Skin of body (tissue), 2 donors: ENCODE measurements around the gene MED10. TPM values are rescaled to one million over a fixed set of nuclear protein-coding genes. Genes with fewer than 3 reads are reported as not detected.
"Not testable (repeated sequence)": the region's sequence is repeated elsewhere in the genome, so short reads cannot be mapped to it uniquely, and the experiment has no call there.

Source experiments
- DNase-seq: peaks from one replicate; lab custom pipeline; 2025; lab: John Stamatoyannopoulos, UW
- total RNA-seq: library from RNA; depleted of rRNA; stranded (reverse); fragments of >200 nt; gene quantifications from one replicate; pipeline ENCODE4 v1.2.3, GENCODE V29; 2014

The MED10 gene
- total RNA-seq, 1 donor from 2014 or later, result 15.2 TPM

GRCh38 chr5:6373081-6373846 is 5.1 kb downstream of the MED10 start:
- DNase-seq, result no peak

GRCh38 chr5:6372251-6373080 is 5.9 kb downstream of the MED10 start:
- DNase-seq, result no peak

GRCh38 chr5:6371079-6371810 is 7.1 kb downstream of the MED10 start:
- DNase-seq, result no peak

- DNase-seq, result no peak
These were observed 7.8 kb downstream of the MED10 start for GRCh38 chr5:6370580-6370979.

- no peak for DNase-seq
These were observed 12.3 kb downstream of the MED10 start for GRCh38 chr5:6365977-6366590.

- no peak for DNase-seq
These were observed 13.0 kb downstream of the MED10 start for GRCh38 chr5:6365142-6365976.

- not testable (repeated sequence) for DNase-seq
These were observed 14.8 kb downstream of the MED10 start for GRCh38 chr5:6363454-6364011.

- no peak for DNase-seq
These were observed 15.5 kb downstream of the MED10 start for GRCh38 chr5:6362846-6363245.

- no peak for DNase-seq
These were observed 17.2 kb downstream of the MED10 start for GRCh38 chr5:6361101-6361500.

GRCh38 chr5:6360323-6361072 is 17.8 kb downstream of the MED10 start:
- no peak for DNase-seq

GRCh38 chr5:6359555-6360322 is 18.6 kb downstream of the MED10 start:
- no peak for DNase-seq

- DNase-seq, result no peak
These were observed 19.9 kb downstream of the MED10 start for GRCh38 chr5:6358434-6358820.

GRCh38 chr5:6357817-6358433 is 20.4 kb downstream of the MED10 start:
- not testable (repeated sequence) for DNase-seq

GRCh38 chr5:6356578-6357164 is 21.7 kb downstream of the MED10 start:
- no peak for DNase-seq

GRCh38 chr5:6355294-6355693 is 23.1 kb downstream of the MED10 start:
- no peak for DNase-seq

GRCh38 chr5:6354848-6355247 is 23.5 kb downstream of the MED10 start:
- DNase-seq, result no peak

- DNase-seq, result no peak
These were observed 24.6 kb downstream of the MED10 start for GRCh38 chr5:6353602-6354302.
